K562 (cell line): Measurements from ENCODE around the gene THAP4. TPM values are rescaled to one million over a fixed set of nuclear protein-coding genes. Genes with fewer than 3 reads are reported as not detected.

ENCODE experiments used
- ATAC-seq: fragments of 200-7000 bp; cut with Tn5 transposase; 3 replicates; pipeline ENCODE4 v1.9.1; 2020; ENCODE audit warnings: moderate library complexity
- BruUV-seq: library from RNA; stranded (reverse); fragments of 400-500 nt; replicated peaks from 2 replicates; lab custom pipeline; 2021; lab: Mats Ljungman, UMichigan
- CTCF ChIA-PET: fragments of 300-600 bp; formaldehyde crosslinking; extraction: SDS; loops from one replicate; lab custom pipeline; 2021; ENCODE audit warnings: low intra/inter-chr PET ratio; lab: Yijun Ruan, JAX
- POLR2A ChIA-PET: fragments of 300-600, 350-650 bp; sonication (Branson Sonifier 250); formaldehyde crosslinking; extraction: SDS; loops from one replicate; lab custom pipeline; 2021; ENCODE audit warnings: antibody characterized with exemption, inconsistent platforms; lab: Yijun Ruan, JAX
- DNase-seq, 4 experiments: peaks; one replicate each; pipeline versions ENCODE4 v3.0.0 to v3.0.0-alpha.2; 2011 to 2018; ENCODE audit warnings: low spot score in 3 of 4, mixed read lengths in 3 of 4; ENCODE audit errors: extremely low read depth in 1 of 4
- FAIRE-seq: peaks from 2 replicates; lab custom pipeline; 2011; peaks lifted over from hg19 to GRCh38; lab: Jason Lieb, UNC
- H2AFZ ChIP-seq: 2 replicates; pipeline ENCODE4 v1.6.0; 2011; ENCODE audit warnings: low read depth, low read length, control low read depth, inconsistent platforms
- H3K27ac ChIP-seq: fragments of 200-600 bp; 3 replicates; pipeline ENCODE4 v1.8.0; 2011; ENCODE audit warnings: low read depth, mild to moderate bottlenecking, control low read depth, inconsistent platforms, low read length, moderate library complexity, mixed read lengths; ENCODE audit errors: extremely low read depth
- H3K27me3 ChIP-seq, 2 experiments: fragments of 300-600 bp in 1 of 2; 2 replicates in 1 of 2; 3 replicates in 1 of 2; pipeline versions ENCODE4 v1.6.0 to v1.8.0; 2011; ENCODE audit warnings: inconsistent platforms in 2 of 2, low read length in 2 of 2, mild to moderate bottlenecking in 1 of 2, mixed read lengths in 1 of 2, moderate library complexity in 1 of 2; ENCODE audit not compliant: control insufficient read depth in 2 of 2, insufficient read depth in 2 of 2
- H3K36me3 ChIP-seq: fragments of 300-600 bp; 3 replicates; pipeline ENCODE4 v1.8.0; 2011; ENCODE audit warnings: mild to moderate bottlenecking, low read length, inconsistent platforms; ENCODE audit not compliant: control insufficient read depth, insufficient read depth
- H3K4me1 ChIP-seq, 2 experiments: fragments of 200-600 bp in 1 of 2; replicated peaks in 1 of 2; 2 replicates in 1 of 2; 3 replicates in 1 of 2; pipeline versions ENCODE4 v1.5.1 to v1.8.0; 2011; ENCODE audit warnings: inconsistent platforms in 2 of 2, low read length in 2 of 2, mild to moderate bottlenecking in 1 of 2, mixed read lengths in 1 of 2, moderate library complexity in 1 of 2; ENCODE audit not compliant: control insufficient read depth in 2 of 2, insufficient read depth in 2 of 2
- H3K4me2 ChIP-seq: 2 replicates; pipeline ENCODE4 v1.6.1; 2011; ENCODE audit warnings: low read length, control low read depth, inconsistent platforms, mixed read lengths; ENCODE audit not compliant: insufficient read depth
- H3K4me3 ChIP-seq: fragments of 200-600 bp; sonication (generic), shearing (Covaris generic); 2 replicates; pipeline ENCODE4 v1.5.1; 2016; ENCODE audit warnings: control low read depth, inconsistent platforms
- H3K79me2 ChIP-seq: fragments of 200-600 bp; 3 replicates; pipeline ENCODE4 v1.8.0; 2011; ENCODE audit warnings: low read length, inconsistent platforms; ENCODE audit not compliant: control insufficient read depth, insufficient read depth
- H3K9ac ChIP-seq, 2 experiments: 2 replicates each; pipeline versions ENCODE4 v1.6.0 to v1.6.1; 2011; ENCODE audit warnings: low read depth in 2 of 2, low read length in 2 of 2, control low read depth in 1 of 2, inconsistent platforms in 1 of 2, mild to moderate bottlenecking in 1 of 2, mixed read lengths in 1 of 2; ENCODE audit not compliant: insufficient read depth in 1 of 2
- H3K9me1 ChIP-seq: one replicate; pipeline ENCODE4 v1.6.0; 2011; ENCODE audit warnings: inconsistent platforms, mild to moderate bottlenecking, low read length, moderate library complexity; ENCODE audit not compliant: control insufficient read depth, insufficient read depth
- H3K9me3 ChIP-seq: replicated peaks from 2 replicates; pipeline ENCODE4 v1.5.1; 2011; ENCODE audit warnings: low read depth, low read length, inconsistent platforms; ENCODE audit not compliant: control insufficient read depth, insufficient read depth
- H4K20me1 ChIP-seq: replicated peaks from 2 replicates; pipeline ENCODE4 v1.6.1; 2011; ENCODE audit warnings: low read length, inconsistent platforms, mixed read lengths; ENCODE audit not compliant: control insufficient read depth, insufficient read depth
- ASH1L ChIP-seq: fragments of 450-650 bp; IDR thresholded peaks from 2 replicates; pipeline ENCODE4 v1.6.1; 2018; ENCODE audit warnings: borderline replicate concordance, mild to moderate bottlenecking, low read depth; ENCODE audit not compliant: partially characterized antibody
- BMI1 ChIP-seq: fragments of 150-350 bp; IDR thresholded peaks from 2 replicates; pipeline ENCODE4 v1.6.1; 2014; ENCODE audit warnings: low read length
- NELFE ChIP-seq: IDR thresholded peaks from 2 replicates; pipeline ENCODE4 v1.6.1; 2011; ENCODE audit warnings: mild to moderate bottlenecking; ENCODE audit not compliant: insufficient read depth, insufficient read length
- RBM17 ChIP-seq: fragments of 200-400 bp; formaldehyde crosslinking; IDR thresholded peaks from 2 replicates; pipeline ENCODE4 v1.6.1; 2017; ENCODE audit warnings: low read depth, mild to moderate bottlenecking, low read length, borderline replicate concordance
- STAT5B ChIP-seq: fragments of 250-450 bp; sonication (Bioruptor Pico); IDR thresholded peaks from 2 replicates; pipeline ENCODE4 v1.8.0; 2021; ENCODE audit warnings: mild to moderate bottlenecking, inconsistent platforms
- TRIM28 ChIP-seq: fragments of 450-650 bp; IDR thresholded peaks from 2 replicates; pipeline ENCODE4 v1.6.1; 2017
- ZNF165 ChIP-seq: fragments of 250-450 bp; sonication (Bioruptor Pico); IDR thresholded peaks from 2 replicates; pipeline ENCODE4 v1.4.0; 2020; ENCODE audit warnings: borderline replicate concordance
- ZNF253 ChIP-seq: fragments of 250-450 bp; sonication (Bioruptor Pico); conservative IDR thresholded peaks from 2 replicates; pipeline ENCODE4 v1.6.1; 2021; ENCODE audit warnings: mild to moderate bottlenecking
- ZNF79 ChIP-seq: fragments of 250-450 bp; sonication (Bioruptor Pico); IDR thresholded peaks from 2 replicates; pipeline ENCODE4 v1.4.0; 2020; ENCODE audit warnings: low read depth, mild to moderate bottlenecking, moderate library complexity
- WGBS: fragments of 100-300 bp; shearing (Covaris generic); methylation state at CpG from one replicate; pipeline ENCODE4 v1.1.6; 2016; ENCODE audit warnings: low coverage, mixed read lengths; ENCODE audit not compliant: insufficient coverage; ENCODE audit errors: missing lambda C conversion rate; 5-methylcytosine and 5-hydroxymethylcytosine counted together
- in situ Hi-C: fragments of 300-500 bp; cut with MboI; formaldehyde crosslinking; loops from 4 replicates; pipeline ENCODE4 v1.15.0; 2018; ENCODE audit warnings: inconsistent platforms, mixed read lengths
- intact Hi-C: fragments of 100-400 bp; cut with micrococcal nuclease; formaldehyde crosslinking; loops from 2 replicates; pipeline ENCODE4 v1.14.2; 2022
- polyA plus RNA-seq, 8 experiments: library from polyadenylated mRNA; depleted of rRNA in 4 of 8; stranded (reverse) in 5 of 8; unstranded in 3 of 8; fragments of >200 nt; fragmentation: Nextera tagmentation in 2 of 8; fragmentation: Illumina TruSeq in 1 of 8; extraction: Ambion mirVana in 2 of 8; extraction: Trizol in 1 of 8; gene quantifications; 2 replicates each; pipeline versions ENCODE4 v1.2.1 to v1.2.3, GENCODE V29; 2011 to 2014; ENCODE audit warnings: inconsistent platforms in 1 of 8, missing spikeins in 1 of 8
- total RNA-seq, 7 experiments: library from RNA; depleted of rRNA in 6 of 7; stranded (reverse); fragments of >200 nt in 6 of 7; fragmentation: Illumina TruSeq in 2 of 7; extraction: Trizol in 2 of 7; gene quantifications; 2 replicates each; pipeline versions ENCODE4 v1.2.1 to v1.2.3, GENCODE V29; 2011 to 2021; ENCODE audit warnings: low replicate concordance in 1 of 7
- TF ChIP-seq, protein P1 (sequence below): fragments of 250-450 bp; sonication (Bioruptor Pico); IDR thresholded peaks from 2 replicates; pipeline ENCODE4 v1.5.0; 2021; ENCODE audit warnings: mild to moderate bottlenecking, moderate library complexity
- TF ChIP-seq, protein P2 (sequence below): sonication (generic); formaldehyde crosslinking; IDR thresholded peaks from 2 replicates; pipeline ENCODE4 v1.8.0; 2022; ENCODE audit warnings: mild to moderate bottlenecking, missing genetic modification reagents
- TF ChIP-seq, protein P3 (sequence below): IDR thresholded peaks from 2 replicates; pipeline ENCODE4 v1.6.1; 2016; ENCODE audit warnings: missing genetic modification characterization, missing compliant biosample characterization
- TF ChIP-seq, protein P4 (sequence below): sonication (generic); formaldehyde crosslinking; IDR thresholded peaks from 2 replicates; pipeline ENCODE4 v1.8.0; 2022; ENCODE audit warnings: mild to moderate bottlenecking, missing genetic modification reagents

THAP4 gene
- total and polyA plus RNA-seq, 9 of the 15 experiments (the other 6 are each of a cell fraction or from before 2014, with no cell fraction given): 8.6 to 60.9 (median 43.9) TPM

DNA sequence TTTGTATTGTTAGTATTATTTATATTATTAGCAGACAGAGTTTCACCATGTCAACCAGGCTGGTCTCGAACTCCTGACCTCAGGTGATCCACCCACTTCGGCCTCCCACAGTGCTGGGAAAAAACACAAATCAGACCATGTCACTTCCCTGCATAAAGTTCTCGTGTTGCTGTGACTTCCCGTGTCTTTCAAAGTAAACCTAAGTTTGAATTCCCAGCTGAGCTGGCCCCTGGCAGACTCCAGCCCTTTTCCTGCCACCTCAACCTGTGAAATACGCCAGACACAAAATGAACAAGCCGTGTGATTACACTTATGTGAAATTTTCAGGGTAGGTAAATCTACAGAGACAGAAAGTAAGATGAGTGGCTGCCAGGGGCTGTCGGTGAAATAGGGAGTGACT lies 70.5 kb downstream of the THAP4 start:
- in situ Hi-C loops (no loop called here), intact Hi-C loops (no loop called here)
- Histone ChIP-seq H3K36me3 (no peaks in the 10 kb centered on the region), H3K9me3 (no peaks in the 10 kb centered on the region), H3K4me3 (no peak overlapping the region), H3K4me1 (peaks cover 0 to 51% of the 10 kb centered on the region in 2 experiments; a peak in 2 of 5 replicates), H3K79me2 (no peaks in the 10 kb centered on the region), H3K9me1 (no peaks in the 10 kb centered on the region), H3K4me2 (no peak overlapping the region), H3K27me3 (no peaks in the 10 kb centered on the region), H4K20me1 (no peaks in the 10 kb centered on the region), H2AFZ (no peak overlapping the region), H3K9ac (no peak overlapping the region), H3K27ac (no peak overlapping the region)
- no TSS peak for BruUV-seq
- ATAC-seq (no peak), DNase-seq (no peak), FAIRE-seq (no peak)
- CTCF ChIA-PET: no interaction called here
- WGBS: 19% methylated on average over 6 of the region's 7 CpGs
- POLR2A ChIA-PET: interaction anchor here (1.0 kb wide), 1 partner anchor 15 kb away, joined by 3 read pairs; no protein-coding TSS in a partner anchor
- TF ChIP-seq, protein P1, sequence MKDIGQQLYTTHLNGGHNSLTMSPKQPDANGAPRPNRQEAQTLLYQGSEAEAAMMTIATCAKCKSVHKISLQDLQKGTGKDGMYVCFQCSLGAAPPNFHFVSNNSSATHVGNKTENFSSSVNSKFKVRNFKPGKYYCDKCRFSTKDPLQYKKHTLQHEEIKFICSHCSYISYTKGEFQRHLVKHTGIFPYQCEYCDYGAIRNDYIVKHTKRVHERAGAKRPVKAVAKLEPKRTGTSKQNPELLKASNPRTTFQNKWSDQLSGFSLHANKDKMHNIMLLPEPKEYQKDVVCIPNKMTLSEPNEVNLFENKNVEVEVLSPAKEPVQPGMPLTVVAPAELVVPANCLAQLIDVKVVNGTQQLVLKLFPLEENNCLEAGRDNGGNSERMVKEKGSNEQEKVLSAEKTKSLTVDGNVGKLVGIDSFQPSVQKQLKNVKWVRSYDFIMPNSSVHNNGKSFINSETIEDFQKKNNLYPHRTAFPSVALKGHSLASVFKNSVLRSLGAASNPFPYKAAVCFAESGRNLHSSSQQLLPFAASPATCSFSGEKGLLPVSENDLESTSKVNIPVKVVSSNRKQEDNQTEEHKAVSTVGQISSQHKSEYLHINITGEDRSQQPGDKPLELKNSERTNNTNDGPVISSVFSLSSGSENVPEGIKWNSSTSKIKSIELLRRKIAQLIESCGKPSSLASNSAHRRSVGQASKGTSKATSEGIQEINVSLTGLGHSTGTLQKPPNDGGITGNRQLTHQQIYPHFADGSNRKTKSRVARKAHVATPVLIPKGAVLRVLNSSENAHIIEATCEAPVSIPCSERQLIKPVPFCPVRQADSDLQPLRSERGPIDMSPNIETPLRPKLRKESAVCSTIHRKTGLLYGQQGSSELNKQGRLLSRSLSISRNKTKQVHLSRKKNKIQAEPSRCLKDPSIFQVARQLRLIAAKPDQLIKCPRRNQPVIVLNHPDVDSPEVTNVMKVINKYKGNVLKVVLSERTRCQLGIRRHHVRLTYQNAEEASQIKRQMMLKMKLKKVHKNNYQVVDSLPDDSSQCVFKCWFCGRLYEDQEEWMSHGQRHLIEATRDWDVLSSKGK: no peak
- TF ChIP-seq ZNF165 (CRISPR knock-in tag): no peak
- TF ChIP-seq BMI1: no peak
- TF ChIP-seq, protein P2, sequence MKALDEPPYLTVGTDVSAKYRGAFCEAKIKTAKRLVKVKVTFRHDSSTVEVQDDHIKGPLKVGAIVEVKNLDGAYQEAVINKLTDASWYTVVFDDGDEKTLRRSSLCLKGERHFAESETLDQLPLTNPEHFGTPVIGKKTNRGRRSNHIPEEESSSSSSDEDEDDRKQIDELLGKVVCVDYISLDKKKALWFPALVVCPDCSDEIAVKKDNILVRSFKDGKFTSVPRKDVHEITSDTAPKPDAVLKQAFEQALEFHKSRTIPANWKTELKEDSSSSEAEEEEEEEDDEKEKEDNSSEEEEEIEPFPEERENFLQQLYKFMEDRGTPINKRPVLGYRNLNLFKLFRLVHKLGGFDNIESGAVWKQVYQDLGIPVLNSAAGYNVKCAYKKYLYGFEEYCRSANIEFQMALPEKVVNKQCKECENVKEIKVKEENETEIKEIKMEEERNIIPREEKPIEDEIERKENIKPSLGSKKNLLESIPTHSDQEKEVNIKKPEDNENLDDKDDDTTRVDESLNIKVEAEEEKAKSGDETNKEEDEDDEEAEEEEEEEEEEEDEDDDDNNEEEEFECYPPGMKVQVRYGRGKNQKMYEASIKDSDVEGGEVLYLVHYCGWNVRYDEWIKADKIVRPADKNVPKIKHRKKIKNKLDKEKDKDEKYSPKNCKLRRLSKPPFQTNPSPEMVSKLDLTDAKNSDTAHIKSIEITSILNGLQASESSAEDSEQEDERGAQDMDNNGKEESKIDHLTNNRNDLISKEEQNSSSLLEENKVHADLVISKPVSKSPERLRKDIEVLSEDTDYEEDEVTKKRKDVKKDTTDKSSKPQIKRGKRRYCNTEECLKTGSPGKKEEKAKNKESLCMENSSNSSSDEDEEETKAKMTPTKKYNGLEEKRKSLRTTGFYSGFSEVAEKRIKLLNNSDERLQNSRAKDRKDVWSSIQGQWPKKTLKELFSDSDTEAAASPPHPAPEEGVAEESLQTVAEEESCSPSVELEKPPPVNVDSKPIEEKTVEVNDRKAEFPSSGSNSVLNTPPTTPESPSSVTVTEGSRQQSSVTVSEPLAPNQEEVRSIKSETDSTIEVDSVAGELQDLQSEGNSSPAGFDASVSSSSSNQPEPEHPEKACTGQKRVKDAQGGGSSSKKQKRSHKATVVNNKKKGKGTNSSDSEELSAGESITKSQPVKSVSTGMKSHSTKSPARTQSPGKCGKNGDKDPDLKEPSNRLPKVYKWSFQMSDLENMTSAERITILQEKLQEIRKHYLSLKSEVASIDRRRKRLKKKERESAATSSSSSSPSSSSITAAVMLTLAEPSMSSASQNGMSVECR: no peak
- no peak for TF ChIP-seq TRIM28
- TF ChIP-seq, protein P3, sequence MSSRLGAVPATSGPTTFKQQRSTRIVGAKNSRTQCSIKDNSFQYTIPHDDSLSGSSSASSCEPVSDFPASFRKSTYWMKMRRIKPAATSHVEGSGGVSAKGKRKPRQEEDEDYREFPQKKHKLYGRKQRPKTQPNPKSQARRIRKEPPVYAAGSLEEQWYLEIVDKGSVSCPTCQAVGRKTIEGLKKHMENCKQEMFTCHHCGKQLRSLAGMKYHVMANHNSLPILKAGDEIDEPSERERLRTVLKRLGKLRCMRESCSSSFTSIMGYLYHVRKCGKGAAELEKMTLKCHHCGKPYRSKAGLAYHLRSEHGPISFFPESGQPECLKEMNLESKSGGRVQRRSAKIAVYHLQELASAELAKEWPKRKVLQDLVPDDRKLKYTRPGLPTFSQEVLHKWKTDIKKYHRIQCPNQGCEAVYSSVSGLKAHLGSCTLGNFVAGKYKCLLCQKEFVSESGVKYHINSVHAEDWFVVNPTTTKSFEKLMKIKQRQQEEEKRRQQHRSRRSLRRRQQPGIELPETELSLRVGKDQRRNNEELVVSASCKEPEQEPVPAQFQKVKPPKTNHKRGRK (tag): no peak
- TF ChIP-seq ASH1L: no peak
- TF ChIP-seq, protein P4, sequence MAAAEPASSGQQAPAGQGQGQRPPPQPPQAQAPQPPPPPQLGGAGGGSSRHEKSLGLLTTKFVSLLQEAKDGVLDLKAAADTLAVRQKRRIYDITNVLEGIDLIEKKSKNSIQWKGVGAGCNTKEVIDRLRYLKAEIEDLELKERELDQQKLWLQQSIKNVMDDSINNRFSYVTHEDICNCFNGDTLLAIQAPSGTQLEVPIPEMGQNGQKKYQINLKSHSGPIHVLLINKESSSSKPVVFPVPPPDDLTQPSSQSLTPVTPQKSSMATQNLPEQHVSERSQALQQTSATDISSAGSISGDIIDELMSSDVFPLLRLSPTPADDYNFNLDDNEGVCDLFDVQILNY: no peak
- no peak for TF ChIP-seq ZNF253 (CRISPR knock-in tag)
- no peak for TF ChIP-seq ZNF79 (CRISPR knock-in tag)
- no peak for TF ChIP-seq STAT5B (CRISPR knock-in tag)
- no peak for TF ChIP-seq RBM17
- no peak for TF ChIP-seq NELFE
